HG03520 (cell line): Measurements from ENCODE around the gene MYL12B.
A peak's percentile ranks its signal among the peaks of the same experiment; 100 is the strongest.

Experiments
- ATAC-seq: cut with Tn5 transposase; IDR thresholded peaks from one replicate; pipeline ENCODE4 v1.9.1; 2021; ENCODE audit warnings: mild to moderate bottlenecking, moderate library complexity; ENCODE audit not compliant: unreplicated experiment

Gene MYL12B

DNA sequence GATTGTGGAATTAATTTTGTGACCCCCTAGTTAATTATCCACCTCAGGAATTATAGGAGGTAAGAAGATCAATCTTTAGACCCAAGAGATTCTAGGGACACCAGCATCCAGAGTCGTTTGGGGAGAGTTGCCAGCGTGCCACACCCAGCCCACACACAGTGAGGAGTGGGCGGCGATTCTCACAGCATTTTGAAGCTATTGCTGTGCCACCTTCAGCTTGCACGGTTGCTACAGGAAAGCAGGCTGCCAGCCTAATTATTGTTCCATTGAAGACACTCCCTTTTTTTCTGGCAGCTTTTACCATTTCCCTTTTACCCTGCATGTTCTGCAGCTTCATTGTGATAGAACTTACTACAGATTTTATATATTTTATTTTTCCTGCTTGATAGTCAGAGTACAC is 27.5 kb upstream of the MYL12B start:
- ATAC-seq = no peak

DNA sequence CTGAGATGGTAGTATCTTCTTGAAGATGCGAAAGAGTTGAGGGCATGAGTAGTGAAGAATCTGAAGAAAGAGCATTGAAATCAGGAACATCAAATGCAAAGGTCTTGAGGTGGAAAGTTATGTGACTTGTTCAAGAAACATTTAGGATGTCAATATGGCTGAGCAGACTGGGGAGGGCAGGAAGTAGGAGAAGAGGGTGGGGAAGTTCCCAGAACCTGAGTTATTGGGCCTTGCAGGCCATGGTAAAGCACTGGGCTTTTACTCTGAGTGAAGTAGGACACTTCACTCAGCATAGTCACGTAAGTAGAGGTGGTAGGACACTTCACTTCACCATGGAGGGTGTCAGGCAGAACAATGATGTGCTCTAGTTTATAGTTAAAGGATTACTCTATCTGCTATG is 26.1 kb upstream of the MYL12B start:
- no peak for ATAC-seq

DNA sequence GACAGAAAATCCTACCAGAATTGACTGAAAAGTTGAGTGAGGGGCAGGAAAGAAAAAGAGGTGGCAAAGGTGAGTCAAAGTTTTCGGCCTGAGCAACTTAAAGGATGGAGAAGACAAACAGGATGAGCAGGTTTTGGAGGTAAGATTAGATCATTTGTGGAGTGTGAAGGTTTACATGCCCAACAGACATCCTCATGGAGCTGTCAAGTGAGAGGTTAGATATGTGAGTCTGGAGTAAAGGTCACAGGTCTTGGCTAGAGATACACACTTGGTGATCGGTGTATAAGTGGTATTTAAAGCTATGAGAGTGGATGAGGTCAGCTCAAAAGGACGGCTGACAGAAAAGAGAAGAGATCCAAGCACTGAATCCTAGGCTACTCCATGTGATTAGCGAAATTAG is 25.5 kb upstream of the MYL12B start:
- no peak for ATAC-seq

DNA sequence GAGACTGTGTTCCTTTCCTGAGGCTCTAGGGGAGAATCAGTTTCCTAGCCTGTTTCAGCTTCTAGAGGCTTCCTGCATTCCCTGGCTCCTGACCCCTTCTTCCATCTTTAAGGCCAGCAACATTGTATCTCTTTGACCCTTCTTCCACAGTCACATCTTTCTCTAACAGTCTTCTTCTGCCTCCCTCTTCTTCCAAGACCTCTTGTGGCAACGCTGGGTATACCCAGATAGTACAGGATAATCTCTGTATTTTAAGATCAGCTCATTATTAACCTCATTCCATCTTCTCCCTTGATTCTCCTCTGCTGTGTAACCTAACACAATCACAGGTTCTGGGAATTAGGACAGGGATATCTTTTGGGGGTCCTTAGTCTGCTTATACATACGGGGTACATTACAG is 23.2 kb upstream of the MYL12B start:
- no peak for ATAC-seq

DNA sequence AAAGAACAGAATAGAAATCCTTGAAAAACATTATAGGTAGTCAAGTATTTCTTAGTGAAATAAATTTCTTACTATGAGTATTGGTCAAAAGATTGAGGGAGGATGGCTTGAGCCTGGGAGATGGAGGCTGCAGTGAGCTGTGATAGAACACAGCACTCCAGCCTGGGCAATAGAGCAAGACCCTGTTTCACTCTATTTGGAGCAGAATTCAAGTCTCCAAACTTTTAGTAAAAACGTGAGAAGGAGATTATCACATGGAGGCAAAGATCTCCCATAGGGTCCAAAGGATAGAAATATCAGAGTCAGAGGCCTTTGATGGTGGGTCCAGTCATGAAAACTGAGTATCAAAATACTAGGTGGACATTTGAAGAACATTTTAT is 16.8 kb upstream of the MYL12B start:
- no peak for ATAC-seq

DNA sequence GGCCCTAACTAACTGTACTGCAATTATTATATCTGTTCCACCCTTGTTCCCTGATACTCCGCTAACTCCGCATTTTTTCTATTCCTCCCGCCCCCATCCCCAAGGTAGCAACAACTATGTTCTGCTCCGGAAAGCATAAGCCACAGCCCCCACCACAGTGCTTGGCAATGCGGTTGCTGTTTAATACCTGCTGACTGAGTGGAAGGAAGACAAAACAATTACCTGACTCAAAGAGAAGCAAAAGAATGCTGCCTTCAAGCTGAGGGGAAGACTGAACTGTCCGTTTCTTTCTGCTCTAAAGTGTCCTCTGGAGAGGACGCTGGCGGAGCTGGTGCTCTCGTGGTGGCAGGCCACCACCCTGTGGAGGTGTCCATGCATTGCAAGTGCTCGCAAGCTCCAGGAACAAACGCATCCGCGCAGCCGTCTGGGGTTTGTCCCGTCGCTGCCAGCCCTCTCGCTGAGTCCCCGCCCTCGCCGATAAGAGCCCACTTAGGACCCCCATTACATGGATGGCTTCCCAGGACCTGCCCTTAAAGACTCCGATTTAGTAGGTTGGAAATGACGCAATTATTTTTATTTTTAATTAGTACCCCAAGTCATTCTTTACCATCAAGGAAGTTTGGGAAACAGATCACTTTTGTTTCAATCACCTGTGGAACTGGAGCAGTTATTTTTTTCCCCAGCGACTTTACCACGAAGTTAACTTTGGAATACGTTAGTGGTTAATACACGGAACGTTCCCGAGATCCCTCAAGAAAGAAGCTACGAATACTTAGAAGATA is 15.9 kb upstream of the MYL12B start:
- peak; percentile 46 for ATAC-seq

DNA sequence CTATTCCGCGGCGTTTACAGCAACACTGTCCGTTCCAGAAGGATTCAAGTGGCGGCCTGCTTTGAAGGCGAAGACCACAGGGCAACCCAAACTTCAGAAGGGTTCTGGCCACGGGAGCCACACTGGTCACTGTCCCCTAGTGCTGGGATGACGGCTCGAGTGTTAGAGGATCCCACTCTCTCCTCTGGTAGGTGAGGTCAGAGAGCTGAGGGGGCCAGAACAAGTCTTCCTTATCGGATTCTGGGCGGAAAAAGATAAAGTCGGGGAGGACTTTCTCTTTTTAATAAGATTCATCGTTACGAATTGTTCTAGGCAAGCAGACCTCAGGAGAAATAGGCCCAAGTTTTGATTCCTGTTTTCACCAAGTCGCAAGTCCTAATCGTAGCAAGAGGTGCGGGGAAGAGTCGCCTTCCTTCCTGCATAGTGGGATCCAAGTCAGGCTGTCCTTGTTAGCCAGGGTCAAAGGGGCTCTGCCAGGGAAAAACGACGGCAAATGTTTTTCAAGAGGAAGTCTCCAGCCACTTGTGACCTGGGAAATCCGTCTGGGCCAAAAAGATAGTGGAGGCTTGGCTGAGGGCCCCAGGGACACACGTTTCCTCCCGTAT is 15.2 kb upstream of the MYL12B start:
- ATAC-seq = no peak

DNA sequence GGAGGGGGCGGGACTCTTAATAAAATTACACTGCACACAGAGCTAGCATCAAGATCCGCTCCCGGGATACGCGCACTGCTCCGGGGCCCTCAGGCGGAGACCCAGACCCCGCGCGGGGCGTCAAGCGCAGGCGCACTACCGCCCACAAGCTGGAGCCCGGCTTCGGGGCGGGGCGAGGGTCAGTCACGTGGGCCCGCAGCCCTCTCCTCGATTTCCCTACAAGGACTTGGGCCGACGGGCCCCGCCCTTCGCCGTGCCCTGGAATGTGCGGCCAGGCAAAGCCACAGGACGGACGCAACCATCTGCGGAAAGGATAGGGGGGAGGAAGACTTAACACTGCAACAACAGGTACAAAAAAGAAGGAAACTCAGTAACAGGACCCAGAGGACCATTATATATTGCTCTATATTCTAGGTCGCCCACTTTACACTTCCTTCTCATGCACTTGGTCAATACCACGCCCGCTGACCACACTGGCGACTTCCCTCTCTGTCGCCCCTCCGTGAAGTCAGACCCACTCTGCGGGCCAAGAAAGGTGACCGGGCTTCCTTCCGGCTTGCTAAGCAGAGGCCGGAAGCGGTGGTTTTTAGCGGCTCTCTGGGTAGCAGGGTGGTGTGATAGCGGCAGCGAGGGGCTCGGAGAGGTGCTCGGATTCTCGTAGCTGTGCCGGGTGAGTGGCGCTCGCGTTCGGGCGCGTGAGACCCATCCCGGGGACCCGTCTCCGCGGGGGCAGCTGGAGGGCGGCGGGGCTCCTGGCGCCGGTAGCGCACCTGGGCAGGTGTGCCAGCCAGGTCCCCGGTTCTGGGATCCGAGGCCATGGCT is 14.5 kb upstream of the MYL12B start, which contains the start of gene MYL12A:
TSS of gene MYL12A (plus strand) at position 562 of the 822 bp plus-strand sequence. CDS start 5,447 bp downstream, outside the sequence.
- peak; percentile 75 for ATAC-seq

DNA sequence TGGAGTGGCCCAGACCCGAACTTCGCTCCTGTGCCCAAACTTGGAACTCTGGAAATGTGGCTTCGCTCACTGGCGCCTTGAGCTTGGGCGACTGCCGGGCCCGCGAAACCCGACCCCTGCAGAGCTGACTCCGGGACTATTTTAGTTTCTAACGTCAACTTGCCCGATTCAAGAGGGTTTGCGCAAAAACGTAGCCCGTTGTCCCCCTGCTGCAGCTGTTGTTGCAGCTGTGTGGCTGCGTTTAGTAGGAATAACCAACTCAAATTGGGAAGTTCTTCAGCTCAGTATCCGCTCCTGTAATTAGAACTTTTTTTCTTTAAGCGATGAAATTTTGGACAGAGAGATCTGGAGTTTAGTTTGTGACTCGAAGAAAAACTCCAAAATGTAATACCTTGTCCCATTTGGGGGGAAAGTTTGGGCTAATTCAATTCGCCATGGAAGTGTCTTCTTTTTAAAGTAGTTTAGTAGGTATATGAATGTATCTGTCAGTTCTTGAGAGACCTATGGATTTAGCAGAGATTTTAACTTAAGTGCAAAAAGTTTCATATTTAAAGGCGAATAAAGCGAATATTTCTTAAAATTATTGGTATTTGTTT is 13.8 kb upstream of the MYL12B start:
- no peak for ATAC-seq

DNA sequence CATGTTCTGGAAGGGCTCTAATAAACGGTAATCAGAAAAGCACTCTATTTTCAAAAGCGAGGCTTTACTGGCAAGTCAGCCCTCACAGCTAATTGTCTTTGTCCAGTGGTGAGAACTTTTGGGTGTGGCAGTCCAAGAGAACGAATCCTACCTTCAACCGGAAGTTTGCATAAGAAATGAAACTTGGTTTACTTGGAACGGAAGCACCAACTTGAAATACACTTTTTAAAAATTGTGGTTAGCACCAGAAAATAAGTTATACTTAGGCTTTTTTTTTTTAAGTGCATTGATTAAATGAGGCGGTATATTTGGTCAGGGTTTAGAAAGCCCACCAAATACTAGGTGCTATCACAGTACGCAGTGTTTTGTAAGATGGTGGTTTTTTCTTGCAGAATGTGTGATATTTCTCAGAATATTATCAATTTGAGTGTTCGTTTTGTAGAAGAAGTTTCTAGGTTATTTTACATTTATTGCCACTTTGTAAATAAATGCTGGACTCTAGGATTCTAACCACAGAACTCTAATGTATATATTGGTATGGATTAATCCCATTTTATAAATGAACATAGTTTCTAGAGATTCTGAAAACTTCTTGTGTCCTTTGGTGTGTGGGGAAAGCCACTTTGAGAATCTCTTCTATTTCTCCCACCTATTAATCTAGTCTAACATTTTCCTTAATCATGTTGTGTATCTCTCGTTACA is 13.1 kb upstream of the MYL12B start:
- ATAC-seq = no peak

DNA sequence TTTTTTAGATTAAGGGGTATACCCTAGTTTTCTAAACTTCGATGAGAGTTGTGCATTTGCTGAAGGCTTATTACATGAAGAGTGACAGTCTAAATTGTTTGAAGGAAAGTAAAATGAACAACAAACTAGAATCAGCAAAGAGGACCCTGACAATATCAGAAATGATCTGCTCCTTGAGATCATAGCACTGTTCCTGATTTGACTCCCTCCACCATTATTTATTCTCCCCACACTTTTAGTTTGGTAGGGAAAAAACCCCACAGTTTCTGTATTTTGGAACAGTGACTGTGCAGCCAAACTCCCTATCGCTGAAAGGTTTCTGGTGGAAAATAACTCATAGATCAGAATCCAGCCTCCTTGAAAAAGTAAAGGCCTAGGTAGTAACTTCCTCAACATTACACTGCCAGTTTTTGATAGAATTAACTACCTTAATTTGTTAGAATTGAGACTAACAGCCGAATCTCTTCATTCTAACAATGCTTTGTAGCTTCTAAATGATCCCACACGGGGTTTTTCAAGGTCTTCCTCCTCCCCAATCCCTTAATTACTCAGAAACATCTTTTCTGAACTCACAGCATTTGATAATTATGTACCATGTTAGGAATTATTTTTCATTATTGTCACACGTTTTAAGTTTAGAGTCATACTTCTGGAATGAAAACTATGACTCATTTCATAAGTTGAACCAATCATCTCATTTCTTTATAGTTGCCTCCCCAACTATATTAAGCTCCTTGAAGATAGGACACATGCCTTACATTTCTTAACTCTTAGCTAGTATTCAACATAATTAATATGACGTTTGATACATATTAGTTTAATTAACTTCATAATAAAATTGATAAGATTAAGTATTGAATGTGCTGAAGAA is 11.5 kb upstream of the MYL12B start:
- ATAC-seq = no peak

DNA sequence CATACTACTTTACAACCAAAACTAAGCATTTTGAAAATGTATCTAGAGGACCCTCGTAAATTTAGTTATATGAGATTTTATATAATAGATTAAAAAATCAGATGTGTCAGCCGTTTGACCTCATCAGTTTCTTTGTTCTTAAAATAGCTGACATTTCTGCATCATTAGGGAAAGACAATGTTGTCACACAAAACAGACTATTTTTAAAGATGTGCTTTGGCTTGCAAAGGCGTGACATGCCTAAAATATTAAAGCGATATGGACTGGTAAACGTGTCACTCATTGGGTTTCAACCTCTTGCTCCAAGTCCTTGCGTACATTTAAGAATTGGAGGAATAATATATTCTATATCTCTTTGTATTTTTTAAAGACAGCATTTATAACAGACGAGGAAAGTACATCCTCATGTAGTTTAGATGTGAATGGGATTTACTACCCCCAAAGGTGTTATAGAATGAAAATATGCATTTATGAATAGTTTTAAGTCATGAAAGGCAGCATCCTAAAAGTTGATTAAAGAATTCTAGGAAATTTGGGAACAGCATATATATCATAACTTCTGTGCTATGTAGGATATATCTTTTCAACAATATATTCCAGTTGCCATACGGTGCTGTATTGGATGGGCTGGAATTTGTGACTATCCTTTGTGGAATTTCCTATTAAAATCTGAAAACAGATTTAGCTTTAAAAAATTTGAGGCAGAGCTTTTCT is 10.5 kb upstream of the MYL12B start:
- no peak for ATAC-seq

DNA sequence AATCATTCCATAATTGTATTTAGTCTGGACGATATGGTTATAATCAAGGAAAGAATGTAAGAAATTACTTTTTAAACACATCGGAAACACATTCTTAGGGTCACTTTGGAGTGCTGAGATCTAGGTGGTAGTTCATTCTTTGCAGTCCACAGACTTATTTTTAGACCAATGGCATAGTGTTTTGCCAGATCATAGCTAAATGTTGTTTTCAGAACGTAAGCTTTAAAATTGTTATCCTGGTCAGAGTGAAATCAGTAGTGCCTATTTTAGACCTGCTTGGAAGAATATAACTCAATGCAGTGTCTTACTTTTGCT is 10.0 kb upstream of the MYL12B start:
- no peak for ATAC-seq

DNA sequence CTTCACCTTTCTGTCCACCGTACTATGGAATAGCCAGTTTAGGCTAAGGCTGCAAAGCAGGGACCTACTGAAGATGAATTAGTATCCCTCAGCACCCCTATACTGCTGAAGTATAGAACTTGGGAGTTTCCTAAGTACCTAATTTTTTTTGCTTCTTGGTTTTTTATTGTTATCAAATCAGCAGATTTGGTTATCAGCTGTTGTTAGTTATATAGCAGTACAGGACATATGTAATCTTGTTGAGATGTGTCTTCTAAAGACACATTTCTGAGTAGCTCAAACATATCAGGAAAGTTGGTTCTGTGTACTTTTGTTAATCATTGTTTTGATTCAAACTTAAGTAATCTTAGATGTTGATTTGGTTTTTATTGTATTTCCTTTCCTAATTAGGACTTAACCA is 9.1 kb upstream of the MYL12B start:
- ATAC-seq = no peak

DNA sequence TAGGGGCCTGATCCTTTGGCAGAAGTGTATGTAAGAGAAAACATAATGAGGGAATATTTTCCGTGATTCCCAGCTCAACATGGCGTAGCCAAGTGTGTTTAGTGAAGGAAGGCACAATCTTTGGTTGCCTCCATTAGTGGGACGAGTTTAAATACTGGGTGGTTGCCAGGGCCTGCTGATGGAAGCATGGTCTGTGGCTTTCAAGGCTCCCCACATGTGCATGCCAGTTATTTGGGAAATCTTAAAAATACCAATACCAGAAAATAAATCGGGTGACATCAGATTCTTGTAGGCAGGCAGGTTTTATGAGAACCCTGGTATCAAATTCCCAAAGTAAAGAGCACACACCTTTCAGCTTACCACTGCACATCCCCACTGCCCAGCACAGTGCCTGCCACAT is 7.2 kb upstream of the MYL12B start:
- no peak for ATAC-seq

DNA sequence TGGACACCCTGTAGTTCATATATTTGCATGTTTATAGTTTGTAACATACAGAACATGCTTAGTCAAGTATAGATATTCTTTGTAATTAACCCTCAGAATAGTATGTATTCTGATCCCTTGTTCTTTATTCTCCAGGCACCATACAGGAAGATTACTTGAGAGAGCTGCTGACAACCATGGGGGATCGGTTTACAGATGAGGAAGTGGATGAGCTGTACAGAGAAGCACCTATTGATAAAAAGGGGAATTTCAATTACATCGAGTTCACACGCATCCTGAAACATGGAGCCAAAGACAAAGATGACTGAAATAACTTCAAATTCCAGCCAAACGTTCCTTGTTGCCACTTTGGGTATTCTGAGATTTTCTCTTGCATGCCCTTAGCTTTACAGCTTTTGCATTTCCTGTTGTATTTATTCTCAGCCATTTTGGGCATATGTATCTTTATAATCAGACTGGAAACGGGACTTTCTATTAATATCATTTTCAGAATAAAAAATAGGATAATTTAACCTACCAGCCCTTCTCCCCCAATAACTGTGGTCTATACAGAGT is 6.2 kb upstream of the MYL12B start:
- ATAC-seq = no peak

DNA sequence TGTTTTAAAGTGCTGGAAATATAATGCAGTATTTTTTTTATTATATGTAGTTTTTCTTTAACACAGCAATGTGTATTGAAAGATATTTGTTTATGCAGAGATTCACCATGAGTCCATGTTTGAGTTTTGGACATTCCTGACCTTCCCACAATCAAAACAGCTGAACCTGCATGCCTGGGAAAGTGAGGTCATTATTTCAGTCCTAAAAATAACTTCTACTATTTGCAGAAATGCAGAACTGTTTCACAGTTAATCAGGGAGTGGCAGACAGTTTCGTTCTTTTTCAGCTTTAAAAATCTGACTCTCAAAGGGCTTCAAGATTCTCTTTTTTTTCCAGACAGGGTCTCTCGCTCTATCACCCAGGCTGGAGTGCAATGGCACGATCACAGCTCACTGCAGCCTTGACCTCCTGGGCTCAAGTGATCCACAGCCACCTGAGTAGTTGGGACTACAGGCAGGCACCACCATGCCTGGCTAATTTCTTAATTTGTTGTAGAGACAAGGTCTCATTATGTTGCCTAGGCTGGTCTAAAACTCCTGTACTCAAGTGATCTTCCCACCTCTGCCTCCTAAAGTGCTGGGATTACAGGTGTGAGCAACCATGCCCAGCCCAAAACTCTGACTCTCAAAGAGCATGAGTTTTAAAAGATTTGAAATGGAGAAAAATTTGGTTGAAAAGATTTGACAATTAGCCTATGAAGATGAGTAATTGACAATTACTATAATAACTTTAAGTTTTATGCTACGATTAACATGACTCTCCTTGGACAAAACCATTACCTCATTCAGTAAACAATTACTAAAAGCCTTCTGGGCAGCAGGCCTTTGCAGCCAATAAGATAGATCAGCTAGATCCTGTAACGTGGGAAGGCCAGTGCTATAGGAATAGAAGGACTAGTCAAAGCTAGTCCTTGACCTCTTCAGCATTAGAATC is 5.0 kb upstream of the MYL12B start:
- no peak for ATAC-seq

DNA sequence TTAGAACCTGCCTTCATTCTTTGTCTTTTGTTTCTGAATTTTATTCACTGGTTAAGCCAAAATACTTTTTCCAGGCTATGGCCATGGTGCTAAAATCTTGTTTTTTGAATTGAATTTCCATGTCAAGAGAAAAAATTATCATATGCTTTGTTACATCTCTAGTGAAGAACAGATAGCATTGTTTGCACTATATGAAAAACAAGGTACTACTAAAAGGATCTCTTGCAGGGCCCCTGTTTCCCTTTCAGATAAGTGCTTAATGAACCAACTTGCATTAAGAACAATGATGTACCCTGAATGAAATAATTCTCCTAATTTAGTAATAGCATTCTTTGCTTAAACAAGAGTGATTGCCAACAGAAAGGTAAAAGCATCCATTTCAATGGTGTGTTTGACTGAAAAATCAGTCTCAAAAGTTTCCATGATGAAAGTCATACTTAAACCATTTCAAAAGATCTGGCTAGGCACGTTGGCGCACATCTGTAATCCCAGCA is 4.3 kb upstream of the MYL12B start:
- ATAC-seq = no peak
